ENCODE data around the gene COPZ1.

The COPZ1 gene

DNA sequence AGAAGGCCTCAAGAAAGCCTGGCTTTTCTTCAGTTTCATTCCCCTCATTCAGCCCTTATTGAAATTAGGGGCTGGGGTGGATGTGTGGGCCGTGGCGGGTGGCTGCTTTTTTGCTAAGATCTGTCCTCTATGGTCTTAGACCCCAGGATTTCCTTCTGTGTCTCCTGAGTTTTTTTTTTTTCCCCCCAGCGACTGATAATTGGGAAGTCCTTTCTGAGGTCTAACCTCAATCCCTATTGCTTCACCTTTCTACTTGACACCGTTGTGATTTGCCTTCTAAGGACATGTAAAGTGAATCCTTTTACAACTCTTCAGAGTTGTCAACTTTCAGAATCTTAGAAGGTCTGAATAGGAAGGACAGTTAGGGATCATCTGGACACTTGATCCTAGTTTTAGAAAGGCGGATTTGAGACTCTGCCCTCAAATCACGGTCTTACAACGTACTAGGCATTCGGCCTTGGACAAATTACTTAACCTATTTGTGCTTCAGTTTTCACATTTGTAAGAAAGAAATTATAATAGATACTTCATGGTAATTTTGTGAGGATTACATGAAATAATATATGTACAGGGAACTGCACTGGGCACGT is 34.9 kb downstream of the COPZ1 start:
- no peak for DNase-seq

DNA sequence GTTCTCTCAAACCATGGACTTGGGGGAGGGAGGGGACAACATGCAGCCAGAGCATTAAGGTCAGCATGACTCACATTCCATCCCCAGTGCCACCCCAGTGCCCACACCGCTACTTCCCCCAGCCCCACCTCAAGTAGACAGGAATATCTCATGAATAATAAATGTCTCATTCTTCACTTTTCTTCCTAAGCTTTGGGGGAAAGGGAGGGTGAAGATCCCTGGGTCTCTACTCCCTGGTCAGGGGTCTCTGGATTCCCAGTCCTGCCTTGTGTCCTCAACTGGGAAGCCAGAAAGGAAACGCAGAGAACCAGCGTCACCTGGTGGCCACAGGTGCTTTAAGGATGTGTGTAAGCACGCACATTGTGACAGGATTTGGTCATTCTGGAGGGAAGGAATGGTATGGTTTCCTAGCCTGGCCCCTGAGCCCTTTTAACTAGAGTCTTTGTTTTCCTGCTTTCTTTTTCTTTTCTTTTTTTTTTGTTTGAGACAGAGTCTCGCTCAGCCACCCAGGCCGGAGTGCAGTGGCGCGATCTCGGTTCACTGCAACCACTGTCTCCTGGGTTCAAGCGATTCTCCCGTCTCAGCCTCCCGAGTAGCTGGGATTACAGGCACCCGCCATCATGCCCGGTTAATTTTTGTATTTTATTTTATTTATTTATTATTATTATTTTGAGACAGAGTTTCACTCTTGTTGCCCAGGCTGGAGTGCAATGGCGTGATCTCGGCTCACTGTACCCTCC is 36.0 kb downstream of the COPZ1 start:
- DNase-seq, result peak; percentile 76

DNA sequence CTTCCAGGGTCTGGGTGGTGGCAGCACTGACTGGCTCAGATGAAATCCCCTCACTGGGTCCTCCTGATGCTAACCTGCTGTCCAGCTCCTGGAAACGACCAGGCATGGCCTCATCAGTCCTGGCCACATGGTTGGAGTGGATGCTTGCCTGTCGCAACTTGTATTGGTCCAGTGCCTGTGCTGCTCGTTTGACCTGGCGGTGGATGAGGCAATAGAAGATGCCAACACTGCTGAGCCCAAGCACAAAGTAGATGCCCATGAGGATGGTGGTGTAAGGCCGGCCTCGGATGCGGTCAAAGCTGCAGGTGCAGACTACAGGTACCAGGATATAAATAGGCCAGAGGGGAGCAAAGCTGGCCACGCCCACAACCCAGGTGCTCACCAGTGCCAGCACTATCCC is 38.1 kb downstream of the COPZ1 start:
- no peak for DNase-seq

DNA sequence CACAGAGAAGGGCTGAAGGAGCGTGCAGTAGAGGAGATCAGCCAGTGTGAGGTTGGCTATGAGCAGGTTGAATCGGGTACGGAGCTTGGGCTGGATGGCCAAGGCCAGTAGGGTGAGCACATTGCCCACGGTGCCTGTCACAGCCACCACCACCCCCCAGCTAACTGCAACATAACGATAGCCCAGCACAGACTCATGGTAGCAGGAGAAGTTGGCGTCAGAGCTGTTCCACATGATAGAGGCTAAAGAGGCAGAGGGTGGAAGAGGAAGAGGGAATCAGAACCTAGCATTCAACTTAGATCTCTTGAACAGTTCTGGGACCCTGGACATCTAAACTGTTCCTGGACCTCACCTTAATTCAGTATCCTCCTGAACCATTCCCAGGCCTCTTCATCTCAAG is 38.7 kb downstream of the COPZ1 start:
- no peak for DNase-seq

DNA sequence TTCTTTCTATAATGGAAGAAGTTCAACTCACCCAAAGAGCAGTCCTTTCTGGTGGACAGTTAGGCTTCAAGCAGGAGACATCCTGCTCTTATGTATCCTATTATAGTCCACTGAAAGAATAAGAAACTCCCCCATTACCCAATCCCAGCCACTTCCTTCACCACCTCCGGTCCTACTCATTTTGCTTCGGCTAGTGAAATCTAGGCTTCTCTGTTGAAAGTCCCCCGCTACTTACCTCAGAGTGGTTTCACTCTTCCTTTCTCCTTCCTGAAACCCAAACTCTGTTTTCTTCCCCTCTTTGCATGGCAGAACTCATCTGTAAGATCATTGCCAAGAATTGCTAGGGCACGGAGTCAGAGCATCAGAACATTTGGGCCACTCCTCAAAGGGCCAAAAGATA is 39.5 kb downstream of the COPZ1 start, which contains the start of gene GPR84:
Gene GPR84, minus strand, starts transcription at position 74 of the 400 bp plus-strand sequence. CDS start 635 bp downstream, outside the sequence.
- no peak for DNase-seq

DNA sequence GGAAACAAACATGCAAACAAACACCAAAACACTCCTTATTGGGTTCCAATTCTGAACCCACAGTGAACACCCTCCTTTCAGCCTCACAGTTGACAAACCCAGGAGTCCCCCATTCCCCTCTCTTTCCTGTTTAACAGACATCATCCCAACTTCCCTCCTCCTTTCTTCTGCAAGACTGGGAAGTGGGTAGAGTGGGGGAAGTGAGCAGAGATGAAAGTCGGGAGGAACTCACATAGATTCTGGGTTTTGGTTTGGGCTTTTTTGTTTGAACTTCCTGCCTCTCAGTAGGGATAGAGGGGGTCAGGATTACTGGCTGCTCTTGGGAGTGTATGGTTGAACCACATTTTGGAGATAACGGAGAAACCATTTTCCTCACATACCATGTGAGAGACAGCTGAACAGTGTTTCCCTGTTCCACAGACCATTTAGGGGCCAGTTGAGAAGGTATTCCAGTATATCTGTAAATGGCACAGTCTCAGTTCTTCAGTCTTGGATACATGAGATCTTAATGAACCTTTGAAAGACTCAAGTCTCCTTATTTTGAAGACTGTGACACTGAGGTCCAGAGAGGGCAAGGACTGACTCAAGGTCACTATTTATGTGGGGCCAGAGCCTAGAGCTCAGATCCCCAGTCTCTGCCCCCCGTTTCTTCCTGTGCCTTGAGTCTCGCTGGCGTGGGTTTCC is 43.2 kb downstream of the COPZ1 start:
- DNase-seq, result no peak

DNA sequence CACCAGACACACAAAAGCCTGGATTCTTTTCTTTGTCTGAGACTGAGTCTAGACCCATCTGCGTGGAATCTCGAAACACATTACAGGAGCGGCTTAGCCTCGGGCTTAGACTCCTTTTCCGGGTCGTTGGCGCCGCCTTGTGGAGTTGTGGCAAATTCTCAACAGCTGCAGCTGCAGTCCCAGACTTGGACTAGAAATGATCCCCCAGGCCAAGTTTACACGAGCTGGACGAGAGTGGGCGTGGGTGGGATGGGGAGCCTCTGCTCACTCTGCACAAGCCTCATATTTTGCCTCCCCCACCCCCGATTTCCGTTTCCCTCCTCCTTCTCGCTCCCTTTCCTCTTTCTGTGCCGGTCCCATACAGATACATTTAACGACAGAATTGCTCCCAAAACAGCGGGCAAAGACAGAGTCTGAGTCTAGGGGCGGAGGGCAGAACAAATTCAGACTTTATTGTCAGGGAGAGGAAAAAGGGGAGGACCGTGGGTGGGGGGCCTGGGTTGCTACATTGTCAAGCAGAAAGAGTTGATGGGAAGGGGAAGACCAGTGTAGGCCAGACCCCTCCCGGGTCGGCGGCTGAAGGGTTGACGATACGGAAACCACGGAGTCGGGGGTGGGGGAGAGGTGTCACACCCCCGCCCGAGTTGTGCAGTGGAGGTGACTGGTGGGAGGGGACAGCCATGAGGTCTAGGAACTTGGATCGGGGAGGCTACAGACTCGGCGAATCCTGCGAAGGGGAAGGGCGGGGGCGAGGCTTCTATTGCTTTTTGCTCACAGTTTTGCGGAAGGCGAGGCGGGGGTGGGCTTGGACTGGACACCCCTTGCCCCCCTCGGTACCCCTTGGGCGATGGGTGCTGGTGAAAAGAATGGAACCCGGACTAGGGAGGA is 44.0 kb downstream of the COPZ1 start:
- DNase-seq, result peak; percentile 72

DNA sequence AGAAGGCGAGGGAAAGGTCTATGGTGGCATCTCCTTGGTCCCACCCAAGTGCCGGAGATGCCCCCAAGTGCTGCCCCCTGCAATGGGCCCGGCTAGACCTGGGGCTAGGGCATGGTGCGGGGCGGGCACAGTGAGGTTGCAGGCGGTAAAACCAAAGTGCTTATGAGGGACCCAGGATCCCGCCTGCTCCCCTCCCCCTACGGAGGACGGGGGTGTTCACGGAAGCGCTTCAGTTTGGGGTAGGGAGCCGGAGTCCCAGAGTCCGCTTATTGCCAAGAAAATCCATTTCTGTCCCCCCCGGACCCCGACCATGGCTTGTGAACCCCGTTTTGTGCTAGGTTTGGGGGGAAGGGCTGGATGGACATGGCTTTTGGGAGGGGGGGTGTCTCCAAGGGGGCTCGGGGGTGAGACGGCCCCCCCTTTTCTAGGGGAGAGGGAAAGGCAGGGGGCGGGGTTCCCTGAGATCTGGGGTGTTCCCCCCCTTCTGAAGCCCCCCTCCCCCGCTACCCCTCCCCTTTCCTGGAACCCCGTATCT is 44.7 kb downstream of the COPZ1 start:
- DNase-seq, result no peak

DNA sequence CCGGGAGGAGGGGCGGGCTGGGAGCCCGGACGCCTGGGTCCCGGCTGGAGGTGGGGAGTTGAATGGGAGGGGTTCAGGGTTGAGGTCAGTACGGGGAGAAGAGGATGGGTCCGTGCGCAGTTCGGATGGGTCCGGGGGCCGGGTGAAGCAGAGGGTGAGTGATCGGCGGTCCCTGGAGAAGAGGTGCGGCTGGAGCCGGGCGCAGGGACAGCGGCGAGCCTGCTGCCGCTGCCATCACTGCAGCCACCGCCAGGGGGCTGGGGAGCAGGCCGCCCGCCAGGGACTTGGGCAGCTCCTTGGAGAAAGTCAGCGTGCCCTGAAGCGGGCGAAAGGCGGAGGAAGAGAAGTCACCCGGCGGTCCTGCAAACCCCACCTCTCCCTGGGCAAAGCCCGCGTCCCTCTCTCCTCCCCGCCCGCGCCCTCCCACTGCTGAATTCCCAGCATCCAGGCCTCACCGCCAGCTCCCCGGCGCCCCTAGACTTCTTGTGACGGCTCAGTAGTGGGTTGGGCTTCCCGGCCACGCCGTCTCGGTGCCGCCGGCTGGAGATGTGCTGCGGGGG is 45.3 kb downstream of the COPZ1 start:
- no peak for DNase-seq

DNA sequence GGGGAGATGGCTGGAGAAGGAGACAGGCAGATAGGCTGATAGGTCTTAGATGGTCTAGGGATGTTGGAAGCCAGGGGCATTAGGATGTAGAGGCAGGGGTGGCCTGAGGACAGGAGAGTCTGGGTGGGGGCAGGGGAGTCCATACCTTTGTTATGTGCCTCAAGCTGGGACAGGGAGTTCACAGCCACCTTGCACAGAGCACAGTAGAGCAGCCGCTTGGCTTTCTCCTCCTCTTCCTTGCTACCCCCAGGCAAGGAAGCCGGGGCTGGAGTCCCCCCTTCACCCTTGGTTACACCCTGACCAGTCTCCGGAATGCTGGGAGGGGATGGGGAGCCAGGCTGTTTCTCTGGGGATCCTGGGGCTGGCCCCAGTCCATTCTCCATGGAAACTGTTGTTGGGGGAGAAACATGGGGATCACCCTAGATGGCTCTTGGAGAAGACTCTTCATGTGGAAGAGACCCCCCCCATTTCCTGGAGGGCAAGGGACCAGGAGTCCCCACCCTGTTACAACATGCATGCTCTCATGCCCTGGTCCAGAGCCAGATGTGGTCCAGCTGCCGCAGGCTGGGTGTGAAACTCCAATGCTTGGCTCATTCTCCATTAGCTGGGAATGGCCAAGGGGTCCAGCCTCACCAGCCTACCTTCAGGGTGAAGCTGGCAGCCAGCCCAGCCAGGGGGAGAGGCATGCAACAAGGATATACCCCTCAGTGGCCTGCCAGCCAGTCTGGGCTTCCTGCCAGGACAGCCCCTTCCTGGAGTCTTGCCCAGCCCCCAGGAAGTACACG is 46.6 kb downstream of the COPZ1 start:
- peak; percentile 90 for DNase-seq

DNA sequence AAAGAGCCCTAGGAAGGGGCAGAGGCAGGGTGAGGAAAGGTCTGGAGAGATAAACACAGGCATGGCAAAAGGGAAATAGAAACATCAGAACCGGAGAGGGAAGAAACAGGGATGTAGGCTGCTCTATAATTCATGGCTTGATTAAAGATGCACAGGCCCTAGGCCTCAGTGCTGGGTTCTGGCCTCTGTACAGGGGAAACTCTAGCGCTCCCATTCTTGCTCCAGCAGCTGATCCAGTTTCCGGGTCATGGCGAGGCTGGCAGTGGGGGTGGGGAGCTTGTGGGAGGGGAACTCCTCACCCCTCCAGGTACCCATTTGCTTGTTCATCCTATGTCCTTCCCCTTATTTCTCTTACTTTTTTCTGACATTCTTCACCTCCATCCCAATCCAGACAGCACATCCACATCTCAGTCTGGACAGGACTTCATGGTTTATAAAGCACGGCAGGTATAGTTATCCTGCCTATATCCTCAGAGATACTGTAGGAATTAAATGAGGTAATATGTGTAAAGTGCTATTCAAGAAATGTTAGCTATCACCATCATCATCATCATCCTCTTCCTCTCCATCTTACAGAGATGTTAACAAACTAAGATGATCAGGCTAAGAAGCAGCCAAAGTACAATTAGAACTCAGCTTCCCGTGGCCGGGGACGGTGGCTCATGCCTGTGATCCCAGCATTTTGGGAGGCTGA is 47.3 kb downstream of the COPZ1 start:
- no peak for DNase-seq

DNA sequence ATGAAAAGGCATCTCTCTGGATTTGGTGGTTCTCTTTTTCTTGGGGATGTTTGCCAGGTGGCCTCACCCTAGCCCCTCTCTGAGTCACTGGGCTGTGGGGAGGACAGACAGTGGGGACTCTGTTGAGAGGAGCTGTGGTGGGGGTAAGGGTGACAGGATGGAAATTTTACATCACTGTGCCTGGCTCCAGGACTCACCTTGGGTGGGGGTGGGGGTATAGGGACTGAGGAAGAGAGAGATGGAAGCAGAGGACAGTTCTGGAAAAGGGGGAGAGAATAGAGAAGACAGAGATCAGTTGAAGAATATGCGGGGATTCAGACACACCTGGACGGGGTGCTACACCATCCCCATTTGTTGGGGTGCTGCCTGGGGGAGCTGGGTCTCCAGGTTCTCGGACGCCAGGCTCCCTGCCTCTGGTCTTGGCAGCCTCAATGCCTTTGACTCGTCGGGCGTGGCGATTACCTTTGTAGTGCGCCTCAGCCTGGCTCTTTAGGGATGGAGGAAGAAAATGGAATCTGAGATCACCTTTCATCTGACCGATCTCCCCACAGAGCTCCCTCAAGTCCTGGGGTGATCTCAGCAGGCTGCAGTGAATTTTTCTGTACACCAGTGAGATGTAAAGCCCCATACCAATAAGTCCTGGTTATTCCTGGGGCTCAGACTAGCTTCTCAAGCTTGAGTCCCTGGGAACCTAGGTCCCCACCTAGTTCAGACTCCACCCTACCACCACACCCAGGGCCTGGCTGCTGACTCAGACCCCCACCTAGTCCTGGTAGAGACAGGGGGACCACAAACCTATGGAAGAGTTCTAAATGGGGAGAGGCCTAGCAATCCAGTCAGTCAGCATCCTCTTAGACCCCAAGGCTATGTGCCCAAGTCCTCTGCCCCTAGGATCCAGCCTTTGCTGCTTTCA is 49.0 kb downstream of the COPZ1 start:
- DNase-seq, result no peak

DNA sequence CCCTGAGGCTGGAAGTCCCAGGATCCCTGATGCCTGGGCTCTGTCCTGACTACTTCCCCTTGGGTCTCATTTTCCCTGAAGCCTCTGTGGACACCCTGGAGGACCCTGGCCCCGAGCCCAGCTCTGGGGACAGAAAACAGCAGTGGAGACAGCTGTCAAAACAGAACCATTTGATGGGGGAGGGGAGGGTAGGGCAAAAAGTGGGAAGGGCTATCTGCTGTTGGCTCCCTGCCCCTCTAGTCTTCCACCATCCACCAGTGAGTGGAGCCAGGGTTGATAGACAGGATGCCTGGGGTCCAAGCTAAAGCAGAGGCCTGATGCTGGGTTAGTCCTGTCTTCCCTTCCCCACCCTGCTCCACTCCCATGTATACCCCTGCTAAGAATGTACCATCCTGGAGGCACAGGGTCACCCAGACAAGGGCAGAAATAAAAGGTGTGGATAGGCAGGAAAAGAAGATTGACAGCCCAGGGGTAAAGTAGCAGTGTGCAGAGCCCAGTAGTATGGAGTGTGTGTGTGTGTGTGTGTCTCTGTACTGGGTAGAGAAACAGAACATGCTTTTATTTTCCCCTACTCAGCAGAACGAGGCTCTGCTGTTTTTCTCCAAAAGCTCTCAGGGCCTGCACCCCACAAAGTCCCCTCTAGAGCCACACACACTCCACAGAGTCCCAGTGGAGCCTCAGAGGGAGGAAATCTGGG is 49.8 kb downstream of the COPZ1 start:
- DNase-seq, result peak; percentile 42

DNA sequence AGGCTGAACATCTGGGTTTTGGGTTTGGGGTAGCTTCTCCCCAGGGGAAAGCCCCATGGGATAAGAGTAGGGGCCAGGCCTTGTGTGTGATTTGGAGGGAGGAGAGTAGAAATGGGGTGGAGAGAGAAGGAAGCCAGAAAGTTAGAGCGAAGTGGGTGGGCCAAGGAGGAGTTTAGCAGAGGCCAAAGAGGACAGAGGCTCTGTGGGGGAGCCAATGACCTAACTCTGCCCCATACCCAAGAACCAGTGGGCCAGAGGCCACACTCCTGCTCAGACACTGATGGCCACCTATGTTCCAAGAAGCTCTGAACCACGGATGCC is 50.3 kb downstream of the COPZ1 start:
- DNase-seq, result no peak

DNA sequence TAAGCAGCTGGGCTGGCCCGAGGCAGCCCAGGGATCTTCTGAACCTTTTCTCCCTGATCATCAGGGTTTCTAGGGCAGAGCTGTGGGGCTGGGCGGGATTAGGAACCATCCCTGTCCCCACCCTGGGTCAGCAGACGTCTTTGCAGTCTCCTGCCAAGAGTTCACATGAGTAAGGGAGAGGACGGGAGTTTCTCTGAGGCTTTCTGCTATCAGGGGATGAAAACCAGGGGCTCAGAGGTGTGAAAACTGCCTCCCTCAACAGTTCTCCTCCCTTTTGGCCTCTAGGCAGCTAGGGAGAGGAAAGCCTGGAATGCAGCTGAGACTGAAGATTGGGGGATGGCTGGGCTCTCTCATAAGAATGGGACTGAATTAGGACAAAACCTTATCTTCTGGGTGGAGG is 51.7 kb downstream of the COPZ1 start:
- DNase-seq, result no peak

DNA sequence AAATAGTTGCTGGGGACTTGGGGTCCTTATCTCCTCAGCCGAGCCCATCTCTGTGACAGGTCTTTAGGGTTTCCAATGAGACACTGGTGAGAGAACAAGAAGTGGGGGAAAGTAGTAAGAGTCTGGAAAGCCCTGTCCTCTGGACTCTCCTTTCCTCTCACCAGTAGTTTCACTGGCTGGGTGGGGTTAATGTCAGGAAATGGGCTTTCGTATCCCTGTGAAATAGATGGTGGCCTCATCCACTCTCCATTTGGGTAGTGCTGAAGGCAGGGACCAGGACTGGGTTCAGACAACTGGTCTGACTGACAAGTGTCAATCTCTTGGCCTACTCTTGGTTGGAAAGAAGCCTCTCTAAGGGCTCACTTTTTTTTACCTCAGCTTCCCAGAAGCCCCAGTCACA is 52.1 kb downstream of the COPZ1 start:
- DNase-seq, result no peak

DNA sequence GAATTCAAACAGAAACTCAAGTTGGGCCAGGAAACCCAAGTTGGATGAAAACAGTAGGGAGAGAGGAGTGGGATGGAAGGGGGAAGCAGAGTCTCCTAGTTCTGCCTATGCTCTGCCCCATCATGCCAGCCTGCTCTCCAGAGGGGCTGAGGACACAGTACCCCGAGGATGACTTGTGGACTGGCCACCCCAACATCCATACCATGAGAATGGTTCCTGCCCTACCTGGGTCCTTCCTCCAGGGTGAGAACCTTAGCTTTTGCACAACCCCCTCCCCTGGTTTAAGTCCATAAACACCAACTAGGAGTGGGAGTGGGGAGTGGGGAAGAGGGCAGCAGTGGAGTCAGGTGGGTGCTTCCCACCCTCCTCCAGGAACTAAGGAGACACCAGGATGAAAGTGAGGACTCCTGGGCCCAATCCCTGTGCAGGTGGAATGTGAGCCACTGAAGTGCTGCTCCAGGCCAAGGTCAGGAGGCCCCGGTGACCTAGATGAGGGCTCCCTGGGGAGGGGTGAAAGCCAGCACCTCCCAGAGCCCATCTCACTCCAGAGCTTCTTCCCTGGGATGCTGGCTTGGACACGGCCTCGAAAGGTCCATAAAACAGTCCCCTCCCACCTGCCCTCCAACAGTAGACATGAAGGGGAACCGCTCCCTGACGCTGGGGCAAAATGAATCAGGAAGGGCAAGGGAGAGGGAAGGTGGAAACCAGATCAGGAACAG is 53.0 kb downstream of the COPZ1 start:
- DNase-seq, result no peak

DNA sequence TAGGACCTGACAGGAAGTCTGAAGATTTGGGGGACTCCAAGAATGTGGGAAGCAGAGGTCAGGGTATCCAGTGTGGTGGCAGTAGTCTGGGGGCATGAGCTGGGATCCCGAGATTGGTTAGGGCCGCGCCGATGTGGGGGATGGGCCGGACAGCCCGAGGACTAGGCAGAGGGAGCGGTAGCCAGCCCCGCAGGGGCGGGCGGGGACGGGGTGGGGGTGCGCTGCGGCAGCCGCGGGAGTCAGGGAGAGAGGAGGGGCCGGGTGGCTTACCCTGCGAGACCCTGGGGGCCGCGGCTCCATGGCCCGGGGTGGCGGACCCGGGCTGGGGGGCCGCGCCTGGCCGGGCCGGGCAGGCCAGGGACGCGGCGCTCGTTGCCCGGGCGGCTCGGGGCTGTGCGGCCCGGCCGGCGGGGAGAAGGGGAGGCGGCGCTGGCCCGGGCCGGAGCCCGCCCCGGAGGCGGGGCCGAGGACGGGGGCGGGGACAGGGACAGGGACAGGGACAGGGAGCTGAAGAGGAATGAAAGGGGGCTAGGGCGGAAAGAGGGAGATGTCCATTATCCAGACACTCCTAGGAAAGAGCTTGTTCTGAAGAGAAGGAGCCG is 54.0 kb downstream of the COPZ1 start:
- no peak for DNase-seq

Measured in DMS153 (cell line).